NCI-H146 treated with DMSO at 0.1 percent for 48 hours (cell line): ENCODE data around the gene NEMF.
"Not testable (repeated sequence)": the region's sequence is repeated elsewhere in the genome, so short reads cannot be mapped to it uniquely, and the experiment has no call there.

Experiments
- DNase-seq: peaks from one replicate; lab custom pipeline; 2025; ENCODE audit not compliant: unreplicated experiment; lab: John Stamatoyannopoulos, UW

The NEMF gene

GRCh38 chr14:49880267-49881064 lies 27.9 kb upstream of the NEMF start:
- no peak for DNase-seq

GRCh38 chr14:49879646-49880204 lies 27.1 kb upstream of the NEMF start:
- peak; percentile 8 for DNase-seq

GRCh38 chr14:49876563-49877127 lies 24.1 kb upstream of the NEMF start:
- no peak for DNase-seq

- DNase-seq: no peak
Observed at GRCh38 chr14:49875640-49876198, 23.1 kb upstream of the NEMF start.

DNA sequence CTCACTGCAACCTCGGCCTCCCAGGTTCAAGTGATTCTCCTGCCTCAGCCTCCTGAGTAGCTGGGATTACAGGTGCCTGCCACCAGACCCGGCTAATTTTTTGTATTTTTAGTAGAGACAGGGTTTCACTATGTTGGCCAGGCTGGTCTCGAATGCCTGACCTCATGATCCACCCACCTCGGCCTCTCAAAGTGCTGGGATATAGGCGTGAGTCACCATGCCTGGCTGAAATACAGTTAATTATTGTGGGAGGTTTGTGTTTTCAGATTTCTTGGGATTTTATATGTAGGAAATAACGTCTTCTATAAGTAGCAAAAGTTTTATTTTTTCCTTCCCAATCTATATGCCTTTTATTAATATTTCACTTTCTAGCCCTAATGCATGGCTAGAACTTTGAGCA lies 21.0 kb upstream of the NEMF start:
- DNase-seq: not testable (repeated sequence)

DNA sequence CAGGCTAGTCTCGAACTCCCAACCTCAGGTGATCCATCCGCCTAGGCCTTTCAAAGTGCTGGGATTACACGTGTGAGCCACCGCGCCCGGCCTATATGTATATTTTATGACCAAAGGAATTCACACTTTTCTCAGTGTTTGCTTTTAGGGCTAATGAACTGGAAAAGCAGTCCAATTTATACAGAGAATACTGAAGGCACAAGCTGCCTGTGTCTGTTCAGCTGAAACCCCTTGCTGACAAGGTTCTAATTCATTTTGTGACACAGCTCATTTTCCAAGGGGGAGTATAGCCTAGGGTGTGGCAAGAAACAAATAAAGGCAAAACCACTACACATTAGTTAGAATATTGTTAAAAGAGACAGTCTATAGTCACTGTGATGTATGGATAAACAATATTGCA lies 18.3 kb upstream of the NEMF start:
- no peak for DNase-seq

GRCh38 chr14:49868720-49869114 lies 16.1 kb upstream of the NEMF start:
- DNase-seq: peak; percentile 68

GRCh38 chr14:49867831-49868719 lies 15.5 kb upstream of the NEMF start:
- DNase-seq: peak; percentile 93

DNA sequence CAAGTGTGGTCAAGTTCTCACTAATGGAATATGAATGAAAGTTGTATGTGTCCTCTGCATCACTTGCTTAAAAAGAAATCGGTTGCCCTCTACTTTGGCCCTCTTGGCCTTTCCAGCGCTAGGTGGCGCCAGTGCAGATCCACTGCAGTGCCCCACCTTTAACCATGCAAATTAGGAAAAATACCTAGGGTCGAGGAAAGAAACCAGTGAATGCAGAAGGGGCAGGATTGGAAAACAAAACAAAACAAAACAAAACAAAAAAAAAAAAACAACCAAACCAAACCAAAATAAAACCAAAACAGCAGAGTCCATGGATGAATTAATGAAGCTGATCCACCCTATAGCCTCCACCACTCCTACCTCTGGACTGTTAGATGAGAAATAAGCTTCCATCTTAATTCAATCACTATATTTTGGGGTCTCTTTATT lies 12.9 kb upstream of the NEMF start:
- DNase-seq: peak; percentile 40

GRCh38 chr14:49863487-49864281 lies 11.1 kb upstream of the NEMF start:
- DNase-seq: no peak

- DNase-seq: peak; percentile 88
Observed at GRCh38 chr14:49862089-49862673, 9.6 kb upstream of the NEMF start.

- DNase-seq: peak; percentile 21
Observed at GRCh38 chr14:49861699-49862088, 9.1 kb upstream of the NEMF start.

- DNase-seq: no peak
Observed at GRCh38 chr14:49860988-49861698, 8.6 kb upstream of the NEMF start.

DNA sequence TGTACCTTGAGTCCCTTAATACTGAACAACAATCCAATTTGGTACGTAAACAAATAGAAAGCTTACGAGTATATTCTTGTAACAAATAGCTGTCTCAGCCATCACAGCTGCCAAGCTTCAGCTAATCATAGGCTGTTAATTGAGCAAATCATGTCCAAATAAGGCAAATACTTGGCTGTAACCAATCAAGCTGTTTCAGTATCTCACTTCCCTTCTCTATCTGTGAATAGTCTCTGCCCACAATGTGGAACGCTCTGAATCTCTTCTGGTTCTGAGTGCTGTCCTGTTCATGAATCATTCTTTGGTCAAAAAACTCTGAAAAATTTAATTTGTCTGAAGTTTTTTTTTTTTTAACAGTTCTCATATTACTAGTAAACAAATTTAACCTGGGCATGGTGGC lies 5.8 kb upstream of the NEMF start:
- no peak for DNase-seq

- DNase-seq: no peak
Observed at GRCh38 chr14:49857427-49858003, 4.9 kb upstream of the NEMF start.

GRCh38 chr14:49853572-49854375 lies 1.2 kb upstream of the NEMF start:
- no peak for DNase-seq

- DNase-seq: no peak
Observed at GRCh38 chr14:49853158-49853477, 530 bp upstream of the NEMF start.

- DNase-seq: no peak
Observed at GRCh38 chr14:49851813-49852212, 775 bp downstream of the NEMF start.
